GM23338 (cell line): ENCODE data around the gene AFM. TPM values are rescaled to one million over a fixed set of nuclear protein-coding genes. Genes with fewer than 3 reads are reported as not detected.

Experiments used
- ATAC-seq: fragments of 200-7000 bp; cut with Tn5 transposase; 3 replicates; pipeline ENCODE4 v1.9.1; 2020
- DNase-seq: peaks from one replicate; pipeline ENCODE4 v3.0.0-alpha.2; 2015; ENCODE audit warnings: low spot score
- H2AFZ ChIP-seq: fragments of 200-600 bp; sonication (generic); 2 replicates; pipeline ENCODE4 v1.8.0; 2016; ENCODE audit warnings: antibody characterized with exemption, mild to moderate bottlenecking, moderate library complexity
- H3F3A ChIP-seq: fragments of 200-600 bp; sonication (generic); replicated peaks from 2 replicates; pipeline ENCODE4 v1.8.0; 2017; ENCODE audit warnings: antibody characterized with exemption, mixed run types, low read depth
- H3K27ac ChIP-seq: fragments of 200-600 bp; sonication (generic); 2 replicates; pipeline ENCODE4 v1.6.1; 2016; ENCODE audit warnings: low read depth
- H3K27me3 ChIP-seq: fragments of 200-600 bp; sonication (generic); 2 replicates; pipeline ENCODE4 v1.8.0; 2016; ENCODE audit warnings: mild to moderate bottlenecking, mixed run types, moderate library complexity; ENCODE audit not compliant: insufficient read depth
- H3K36me3 ChIP-seq: fragments of 200-600 bp; sonication (generic); 2 replicates; pipeline ENCODE4 v1.8.0; 2016; ENCODE audit warnings: mild to moderate bottlenecking; ENCODE audit not compliant: insufficient read depth
- H3K4me1 ChIP-seq: fragments of 200-600 bp; sonication (generic); 2 replicates; pipeline ENCODE4 v1.8.0; 2016; ENCODE audit warnings: mild to moderate bottlenecking, moderate library complexity; ENCODE audit not compliant: insufficient read depth
- H3K4me2 ChIP-seq: fragments of 200-600 bp; sonication (generic); 2 replicates; pipeline ENCODE4 v1.7.1; 2017; ENCODE audit warnings: mixed run types
- H3K4me3 ChIP-seq: fragments of 200-600 bp; sonication (generic); 2 replicates; pipeline ENCODE4 v1.6.1; 2016; ENCODE audit warnings: mixed run types
- H3K79me2 ChIP-seq: fragments of 200-600 bp; sonication (generic); replicated peaks from 2 replicates; pipeline ENCODE4 v1.8.0; 2017; ENCODE audit warnings: mild to moderate bottlenecking; ENCODE audit not compliant: insufficient read depth
- H3K9me2 ChIP-seq: fragments of 200-600 bp; sonication (generic); 2 replicates; pipeline ENCODE4 v1.8.0; 2017; ENCODE audit not compliant: insufficient read depth
- H4K20me1 ChIP-seq: fragments of 200-600 bp; sonication (generic); replicated peaks from 2 replicates; pipeline ENCODE4 v1.8.0; 2017; ENCODE audit warnings: mild to moderate bottlenecking; ENCODE audit not compliant: insufficient read depth
- H3K27ac Mint-ChIP-seq: 2 replicates; pipeline ENCODE4 v1.8.0; 2020; ENCODE audit warnings: inconsistent platforms, mild to moderate bottlenecking, moderate library complexity, mixed read lengths
- H3K27me3 Mint-ChIP-seq: 3 replicates; pipeline ENCODE4 v1.8.0; 2022; ENCODE audit warnings: low read depth, mild to moderate bottlenecking, moderate library complexity, mixed read lengths, inconsistent platforms; ENCODE audit not compliant: insufficient read depth, poor library complexity
- H3K36me3 Mint-ChIP-seq: 3 replicates; pipeline ENCODE4 v1.8.0; 2021; ENCODE audit warnings: low read depth, mild to moderate bottlenecking, inconsistent platforms, moderate library complexity, mixed read lengths
- H3K4me1 Mint-ChIP-seq: 3 replicates; pipeline ENCODE4 v1.8.0; 2020; ENCODE audit warnings: mild to moderate bottlenecking, inconsistent platforms, mixed read lengths
- H3K4me3 Mint-ChIP-seq: 3 replicates; pipeline ENCODE4 v1.8.0; 2021; ENCODE audit warnings: moderate library complexity, mild to moderate bottlenecking, inconsistent platforms, mixed read lengths
- H3K9me3 Mint-ChIP-seq: 3 replicates; pipeline ENCODE4 v1.8.0; 2020; ENCODE audit warnings: moderate library complexity, mild to moderate bottlenecking, inconsistent platforms, mixed read lengths
- EZH2 ChIP-seq: fragments of 200-600 bp; sonication (generic); IDR thresholded peaks from one replicate; pipeline ENCODE4 v1.8.0; 2017; ENCODE audit warnings: antibody characterized with exemption, mild to moderate bottlenecking, low read depth; ENCODE audit not compliant: unreplicated experiment
- EZH2phosphoT487 ChIP-seq: fragments of 200-600 bp; sonication (generic); IDR thresholded peaks from one replicate; pipeline ENCODE4 v1.8.1; 2018; ENCODE audit warnings: antibody characterized with exemption; ENCODE audit not compliant: unreplicated experiment
- JUNB ChIP-seq: IDR thresholded peaks from one replicate; pipeline ENCODE4 v1.6.1; 2016; ENCODE audit warnings: antibody characterized with exemption; ENCODE audit not compliant: unreplicated experiment
- NANOG ChIP-seq: IDR thresholded peaks from 2 replicates; pipeline ENCODE4 v1.6.1; 2016; ENCODE audit warnings: antibody characterized with exemption, borderline replicate concordance
- POLR2AphosphoS5 ChIP-seq: IDR thresholded peaks from 2 replicates; pipeline ENCODE4 v1.6.1; 2016; ENCODE audit warnings: antibody characterized with exemption, low read depth
- ZNF114 ChIP-seq: fragments of 250-450 bp; sonication (Bioruptor Pico); IDR thresholded peaks from 2 replicates; pipeline ENCODE4 v1.5.0; 2020; ENCODE audit warnings: mild to moderate bottlenecking, moderate library complexity
- ZNF331 ChIP-seq: fragments of 250-450 bp; sonication (Bioruptor Pico); IDR thresholded peaks from 2 replicates; pipeline ENCODE4 v1.5.0; 2020; ENCODE audit warnings: low read depth, mild to moderate bottlenecking, moderate library complexity
- polyA plus RNA-seq: library from polyadenylated mRNA; unstranded; fragments of >200 nt; fragmentation: Nextera tagmentation; extraction: Ambion mirVana; gene quantifications from 2 replicates; pipeline ENCODE4 v1.2.1, GENCODE V29; 2016
- total RNA-seq: library from RNA; depleted of rRNA; stranded (reverse); fragments of >200 nt; shearing (Covaris generic); gene quantifications from 2 replicates; pipeline ENCODE4 v1.2.3, GENCODE V29; 2014
- TF ChIP-seq, protein P1 (sequence below): IDR thresholded peaks from 2 replicates; pipeline ENCODE4 v1.6.1; 2016; ENCODE audit warnings: antibody characterized with exemption
- TF ChIP-seq, protein P2 (sequence below): fragments of 250-450 bp; sonication (Bioruptor Pico); IDR thresholded peaks from 2 replicates; pipeline ENCODE4 v1.5.0; 2020; ENCODE audit warnings: mild to moderate bottlenecking, moderate library complexity

The AFM gene
- total and polyA plus RNA-seq, 2 experiments from 2014 or later, result not detected

DNA sequence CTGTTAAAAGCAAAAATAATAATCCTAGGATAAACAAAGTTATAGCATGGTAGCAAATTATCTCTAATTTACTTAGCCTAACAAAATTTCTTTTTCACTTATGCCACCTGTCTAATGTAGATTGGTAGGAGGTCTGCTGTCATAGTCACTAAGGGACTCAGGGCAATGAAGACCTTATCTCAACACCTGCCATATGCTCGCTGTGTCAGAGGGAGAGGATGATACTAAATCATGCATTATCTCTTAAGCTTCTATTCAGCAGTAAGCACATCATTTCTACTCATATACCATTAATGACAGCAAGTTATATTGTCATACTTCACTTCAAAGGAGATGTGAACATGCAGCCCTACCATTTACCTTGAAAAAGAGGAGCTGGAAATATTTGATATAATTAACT, 44.1 kb downstream of the AFM start:
- Histone ChIP-seq H3K27ac (no peak overlapping the region), H3K4me1 (no peaks in the 10 kb centered on the region), H3K9me2 (no peaks in the 10 kb centered on the region; the same call in 1 of the 2 replicates), H3K27me3 (no peaks in the 10 kb centered on the region), H3K4me2 (no peak overlapping the region), H3K79me2 (no peaks in the 10 kb centered on the region), H4K20me1 (no peaks in the 10 kb centered on the region), H2AFZ (no peak overlapping the region), H3K36me3 (no peaks in the 10 kb centered on the region), H3F3A (no peaks in the 10 kb centered on the region), H3K4me3 (no peak overlapping the region)
- Mint-ChIP-seq H3K36me3 (no peaks in the 10 kb centered on the region), H3K27ac (no peak overlapping the region), H3K9me3 (peaks cover 2% of the 10 kb centered on the region; the same call in 1 of the 3 replicates), H3K27me3 (peaks cover 2% of the 10 kb centered on the region), H3K4me1 (peaks cover 15% of the 10 kb centered on the region), H3K4me3 (no peak overlapping the region)
- no peak for TF ChIP-seq EZH2phosphoT487
- no peak for TF ChIP-seq EZH2
- no peak for TF ChIP-seq POLR2AphosphoS5
- TF ChIP-seq, protein P1, sequence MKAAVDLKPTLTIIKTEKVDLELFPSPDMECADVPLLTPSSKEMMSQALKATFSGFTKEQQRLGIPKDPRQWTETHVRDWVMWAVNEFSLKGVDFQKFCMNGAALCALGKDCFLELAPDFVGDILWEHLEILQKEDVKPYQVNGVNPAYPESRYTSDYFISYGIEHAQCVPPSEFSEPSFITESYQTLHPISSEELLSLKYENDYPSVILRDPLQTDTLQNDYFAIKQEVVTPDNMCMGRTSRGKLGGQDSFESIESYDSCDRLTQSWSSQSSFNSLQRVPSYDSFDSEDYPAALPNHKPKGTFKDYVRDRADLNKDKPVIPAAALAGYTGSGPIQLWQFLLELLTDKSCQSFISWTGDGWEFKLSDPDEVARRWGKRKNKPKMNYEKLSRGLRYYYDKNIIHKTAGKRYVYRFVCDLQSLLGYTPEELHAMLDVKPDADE, result no peak
- TF ChIP-seq ZNF331 (CRISPR knock-in tag), result no peak
- TF ChIP-seq NANOG, result no peak
- TF ChIP-seq, protein P2, sequence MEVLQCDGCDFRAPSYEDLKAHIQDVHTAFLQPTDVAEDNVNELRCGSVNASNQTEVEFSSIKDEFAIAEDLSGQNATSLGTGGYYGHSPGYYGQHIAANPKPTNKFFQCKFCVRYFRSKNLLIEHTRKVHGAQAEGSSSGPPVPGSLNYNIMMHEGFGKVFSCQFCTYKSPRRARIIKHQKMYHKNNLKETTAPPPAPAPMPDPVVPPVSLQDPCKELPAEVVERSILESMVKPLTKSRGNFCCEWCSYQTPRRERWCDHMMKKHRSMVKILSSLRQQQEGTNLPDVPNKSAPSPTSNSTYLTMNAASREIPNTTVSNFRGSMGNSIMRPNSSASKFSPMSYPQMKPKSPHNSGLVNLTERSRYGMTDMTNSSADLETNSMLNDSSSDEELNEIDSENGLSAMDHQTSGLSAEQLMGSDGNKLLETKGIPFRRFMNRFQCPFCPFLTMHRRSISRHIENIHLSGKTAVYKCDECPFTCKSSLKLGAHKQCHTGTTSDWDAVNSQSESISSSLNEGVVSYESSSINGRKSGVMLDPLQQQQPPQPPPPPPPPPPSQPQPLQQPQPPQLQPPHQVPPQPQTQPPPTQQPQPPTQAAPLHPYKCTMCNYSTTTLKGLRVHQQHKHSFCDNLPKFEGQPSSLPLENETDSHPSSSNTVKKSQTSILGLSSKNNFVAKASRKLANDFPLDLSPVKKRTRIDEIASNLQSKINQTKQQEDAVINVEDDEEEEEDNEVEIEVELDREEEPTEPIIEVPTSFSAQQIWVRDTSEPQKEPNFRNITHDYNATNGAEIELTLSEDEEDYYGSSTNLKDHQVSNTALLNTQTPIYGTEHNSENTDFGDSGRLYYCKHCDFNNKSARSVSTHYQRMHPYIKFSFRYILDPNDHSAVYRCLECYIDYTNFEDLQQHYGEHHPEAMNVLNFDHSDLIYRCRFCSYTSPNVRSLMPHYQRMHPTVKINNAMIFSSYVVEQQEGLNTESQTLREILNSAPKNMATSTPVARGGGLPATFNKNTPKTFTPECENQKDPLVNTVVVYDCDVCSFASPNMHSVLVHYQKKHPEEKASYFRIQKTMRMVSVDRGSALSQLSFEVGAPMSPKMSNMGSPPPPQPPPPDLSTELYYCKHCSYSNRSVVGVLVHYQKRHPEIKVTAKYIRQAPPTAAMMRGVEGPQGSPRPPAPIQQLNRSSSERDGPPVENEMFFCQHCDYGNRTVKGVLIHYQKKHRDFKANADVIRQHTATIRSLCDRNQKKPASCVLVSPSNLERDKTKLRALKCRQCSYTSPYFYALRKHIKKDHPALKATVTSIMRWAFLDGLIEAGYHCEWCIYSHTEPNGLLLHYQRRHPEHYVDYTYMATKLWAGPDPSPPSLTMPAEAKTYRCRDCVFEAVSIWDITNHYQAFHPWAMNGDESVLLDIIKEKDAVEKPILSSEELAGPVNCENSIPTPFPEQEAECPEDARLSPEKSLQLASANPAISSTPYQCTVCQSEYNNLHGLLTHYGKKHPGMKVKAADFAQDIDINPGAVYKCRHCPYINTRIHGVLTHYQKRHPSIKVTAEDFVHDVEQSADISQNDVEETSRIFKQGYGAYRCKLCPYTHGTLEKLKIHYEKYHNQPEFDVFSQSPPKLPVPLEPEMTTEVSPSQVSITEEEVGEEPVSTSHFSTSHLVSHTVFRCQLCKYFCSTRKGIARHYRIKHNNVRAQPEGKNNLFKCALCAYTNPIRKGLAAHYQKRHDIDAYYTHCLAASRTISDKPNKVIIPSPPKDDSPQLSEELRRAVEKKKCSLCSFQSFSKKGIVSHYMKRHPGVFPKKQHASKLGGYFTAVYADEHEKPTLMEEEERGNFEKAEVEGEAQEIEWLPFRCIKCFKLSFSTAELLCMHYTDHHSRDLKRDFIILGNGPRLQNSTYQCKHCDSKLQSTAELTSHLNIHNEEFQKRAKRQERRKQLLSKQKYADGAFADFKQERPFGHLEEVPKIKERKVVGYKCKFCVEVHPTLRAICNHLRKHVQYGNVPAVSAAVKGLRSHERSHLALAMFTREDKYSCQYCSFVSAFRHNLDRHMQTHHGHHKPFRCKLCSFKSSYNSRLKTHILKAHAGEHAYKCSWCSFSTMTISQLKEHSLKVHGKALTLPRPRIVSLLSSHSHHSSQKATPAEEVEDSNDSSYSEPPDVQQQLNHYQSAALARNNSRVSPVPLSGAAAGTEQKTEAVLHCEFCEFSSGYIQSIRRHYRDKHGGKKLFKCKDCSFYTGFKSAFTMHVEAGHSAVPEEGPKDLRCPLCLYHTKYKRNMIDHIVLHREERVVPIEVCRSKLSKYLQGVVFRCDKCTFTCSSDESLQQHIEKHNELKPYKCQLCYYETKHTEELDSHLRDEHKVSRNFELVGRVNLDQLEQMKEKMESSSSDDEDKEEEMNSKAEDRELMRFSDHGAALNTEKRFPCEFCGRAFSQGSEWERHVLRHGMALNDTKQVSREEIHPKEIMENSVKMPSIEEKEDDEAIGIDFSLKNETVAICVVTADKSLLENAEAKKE (CRISPR knock-in tag), result no peak
- TF ChIP-seq JUNB, result no peak
- no peak for TF ChIP-seq ZNF114 (CRISPR knock-in tag)
- DNase-seq, result no peak
- ATAC-seq, result no peak
